Measurements from ENCODE around the gene DUSP12.

DUSP12 gene

DNA sequence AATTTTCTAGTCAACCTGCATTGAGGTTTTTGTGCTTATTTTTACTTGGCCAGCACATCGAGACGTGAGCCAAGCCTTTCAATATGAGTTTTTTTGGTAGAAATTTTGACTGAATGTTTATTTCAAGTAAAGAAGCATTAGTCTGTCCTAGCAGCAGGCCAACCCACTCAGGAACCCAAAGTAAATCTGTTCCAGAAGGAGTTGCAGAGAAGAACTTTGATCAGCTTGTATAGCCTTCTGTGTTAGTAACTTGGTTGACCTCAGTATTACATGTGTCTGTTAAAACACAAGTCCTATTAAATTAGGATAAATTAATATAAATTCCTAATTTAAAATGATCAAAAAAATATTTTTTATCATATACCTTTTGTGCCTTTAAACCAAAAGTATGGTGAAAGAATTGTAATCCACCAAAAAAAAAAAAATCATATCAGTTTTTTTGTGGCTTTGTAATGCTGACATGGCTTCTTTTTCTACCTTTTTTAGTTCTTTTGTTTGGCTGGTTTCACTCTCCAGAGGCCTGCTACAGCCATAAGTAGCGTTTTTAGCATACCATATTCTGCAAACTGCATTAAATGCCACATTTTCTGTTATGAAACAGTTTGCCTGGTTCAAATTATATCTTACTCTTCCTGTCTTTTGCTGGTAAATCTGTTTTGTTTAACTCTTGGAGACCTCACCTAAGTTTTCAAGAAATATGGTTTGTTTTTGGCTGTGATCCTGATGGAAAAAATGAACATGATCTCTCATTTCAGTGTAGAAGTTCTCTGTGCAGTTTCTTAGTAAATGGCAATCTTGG, 56.0 kb downstream of the DUSP12 start:
- Mint-ChIP-seq H3K27ac (peak overlapping the region; percentile 57 to 78 (median 69)), H3K9me3 (peaks cover 9% of the 10 kb centered on the region), H3K4me3 (no peak overlapping the region), H3K4me1 (peaks cover 26% of the 10 kb centered on the region), H3K36me3 (ENCODE audit: low read depth) (peaks cover 54% of the 10 kb centered on the region), H3K27me3 (ENCODE audit: low read depth) (no peaks in the 10 kb centered on the region)
- no peak for TF ChIP-seq CTCF (IDR thresholded peaks at IDR 0.05; ENCODE audit: unreplicated experiment in 3 of 3)

All from nephron (organoid).